Gastroesophageal sphincter (tissue), 4 donors: ENCODE results near the gene PHETA2. TPM values are rescaled to one million over a fixed set of nuclear protein-coding genes. Genes with fewer than 3 reads are reported as not detected.
A peak's percentile ranks its signal among the peaks of the same experiment; 100 is the strongest.

ENCODE experiments used
- ATAC-seq: fragments of 150-250 bp; one replicate; pipeline ENCODE4 v1.9.1; 2016; ENCODE audit warnings: mild to moderate bottlenecking, moderate library complexity
- H3K27ac ChIP-seq, 4 donors: fragments of 200-600 bp; sonication (generic) in 3 of 4; 1 replicate in 3 of 4; 2 replicates in 1 of 4; pipeline ENCODE4 v1.5.1; 2016 to 2019
- H3K27me3 ChIP-seq: fragments of 200-600 bp; sonication (generic); one replicate; pipeline ENCODE4 v1.5.1; 2019
- H3K36me3 ChIP-seq, 2 donors: fragments of 200-600 bp; sonication (generic); one replicate each; pipeline ENCODE4 v1.5.1; 2019; ENCODE audit warnings: control low read depth in 1 of 2
- H3K4me1 ChIP-seq, 3 donors: fragments of 200-600 bp; sonication (generic); 1 replicate in 2 of 3; 2 replicates in 1 of 3; pipeline ENCODE4 v1.5.1; 2016 to 2019; ENCODE audit warnings: control low read depth in 2 of 3
- H3K4me3 ChIP-seq, 2 donors: fragments of 200-600 bp; sonication (generic); one replicate each; pipeline ENCODE4 v1.5.1; 2019; ENCODE audit warnings: mild to moderate bottlenecking in 1 of 2, moderate library complexity in 1 of 2
- H3K9me3 ChIP-seq, 3 donors: fragments of 200-600 bp; sonication (generic); one replicate each; pipeline ENCODE4 v1.5.1; 2017 to 2019; ENCODE audit warnings: control low read depth in 2 of 3
- CTCF ChIP-seq, 4 experiments: fragments of 200-600 bp in 2 of 4; fragments of 450-650 bp in 2 of 4; sonication (generic) in 1 of 4; IDR thresholded peaks; one replicate each; pipeline ENCODE4 v1.5.1; 2017 to 2019; ENCODE audit warnings: antibody characterized with exemption in 4 of 4, mild to moderate bottlenecking in 2 of 4, moderate library complexity in 2 of 4
- EP300 ChIP-seq: sonication (generic); formaldehyde crosslinking; IDR thresholded peaks from one replicate; pipeline ENCODE4 v1.6.1; 2017; ENCODE audit warnings: antibody characterized with exemption, mild to moderate bottlenecking
- POLR2A ChIP-seq, 2 donors: fragments of 450-650 bp; IDR thresholded peaks; one replicate each; pipeline ENCODE4 v1.6.1; 2017; ENCODE audit warnings: antibody characterized with exemption in 2 of 2, mild to moderate bottlenecking in 2 of 2, moderate library complexity in 1 of 2
- POLR2AphosphoS5 ChIP-seq: sonication (generic); formaldehyde crosslinking; IDR thresholded peaks from one replicate; pipeline ENCODE4 v1.6.1; 2017; ENCODE audit warnings: antibody characterized with exemption
- WGBS, 2 donors: methylation state at CpG; one replicate each; pipeline ENCODE4 v1.1.5; 2018; ENCODE audit warnings: low coverage in 1 of 2; 5-methylcytosine and 5-hydroxymethylcytosine counted together
- total RNA-seq, 4 donors: library from RNA; depleted of rRNA; stranded (reverse); fragments of >200 nt; gene quantifications; one replicate each; pipeline ENCODE4 v1.1.0, GENCODE V29; 2016

Gene PHETA2
- total RNA-seq, 4 donors from 2014 or later: 19.1 to 32.1 (median 21.1) TPM

GRCh38 chr22:42073621-42074041, 417 bp upstream of the PHETA2 start:
- Histone ChIP-seq H3K27ac (peak overlapping the region; percentile 81 to 95 (median 94)), H3K4me1 (peaks cover 5 to 75% (median 26%) of the 10 kb centered on the region in 3 donors), H3K9me3 (no peaks in the 10 kb centered on the region), H3K4me3 (peak overlapping the region; percentile 65 to 83), H3K27me3 (no peaks in the 10 kb centered on the region), H3K36me3 (peaks cover 0 to 27% of the 10 kb centered on the region in 2 donors)
- TF ChIP-seq EP300 (no peak), POLR2A (IDR thresholded peaks at IDR 0.05) (no peak), POLR2AphosphoS5 (no peak), CTCF (IDR thresholded peaks at IDR 0.05) (no peak)
- ATAC-seq: no peak
- 67 to 96% methylated on average over 1 to 3 of the region's 14 CpGs for WGBS, 2 donors

GRCh38 chr22:42074846-42075676, 1.0 kb downstream of the PHETA2 start:
- peaks cover 0 to 27% of the 10 kb centered on the region in 2 donors for H3K36me3 ChIP-seq
- peak overlapping the region; percentile 81 to 95 (median 94) for H3K27ac ChIP-seq
- no peak for TF ChIP-seq POLR2AphosphoS5
- no peaks in the 10 kb centered on the region for H3K9me3 ChIP-seq
- peaks cover 5 to 66% (median 22%) of the 10 kb centered on the region in 3 donors for H3K4me1 ChIP-seq
- peak overlapping the region; percentile 65 to 83 for H3K4me3 ChIP-seq
- no peaks in the 10 kb centered on the region for H3K27me3 ChIP-seq
- ATAC-seq: no peak
- 0 to 51% methylated on average over 1 to 9 of the region's 9 CpGs for WGBS, 2 donors

- Histone ChIP-seq H3K4me3 (no peak overlapping the region), H3K36me3 (peaks cover 0 to 32% of the 10 kb centered on the region in 2 donors), H3K9me3 (no peaks in the 10 kb centered on the region), H3K27me3 (no peaks in the 10 kb centered on the region), H3K27ac (peak overlapping the region in 3 of 4 donors; percentile 93 to 99 (median 97)), H3K4me1 (peaks cover 5 to 68% (median 22%) of the 10 kb centered on the region in 3 donors)
- 81 to 86% methylated on average over 5 to 9 of the region's 20 CpGs for WGBS, 2 donors
- ATAC-seq: no peak
- TF ChIP-seq POLR2A (IDR thresholded peaks at IDR 0.05) (no peak), POLR2AphosphoS5 (no peak), CTCF (IDR thresholded peaks at IDR 0.05) (no peak), EP300 (no peak)
Measured at GRCh38 chr22:42076764-42077485, 2.9 kb downstream of the PHETA2 start.

DNA sequence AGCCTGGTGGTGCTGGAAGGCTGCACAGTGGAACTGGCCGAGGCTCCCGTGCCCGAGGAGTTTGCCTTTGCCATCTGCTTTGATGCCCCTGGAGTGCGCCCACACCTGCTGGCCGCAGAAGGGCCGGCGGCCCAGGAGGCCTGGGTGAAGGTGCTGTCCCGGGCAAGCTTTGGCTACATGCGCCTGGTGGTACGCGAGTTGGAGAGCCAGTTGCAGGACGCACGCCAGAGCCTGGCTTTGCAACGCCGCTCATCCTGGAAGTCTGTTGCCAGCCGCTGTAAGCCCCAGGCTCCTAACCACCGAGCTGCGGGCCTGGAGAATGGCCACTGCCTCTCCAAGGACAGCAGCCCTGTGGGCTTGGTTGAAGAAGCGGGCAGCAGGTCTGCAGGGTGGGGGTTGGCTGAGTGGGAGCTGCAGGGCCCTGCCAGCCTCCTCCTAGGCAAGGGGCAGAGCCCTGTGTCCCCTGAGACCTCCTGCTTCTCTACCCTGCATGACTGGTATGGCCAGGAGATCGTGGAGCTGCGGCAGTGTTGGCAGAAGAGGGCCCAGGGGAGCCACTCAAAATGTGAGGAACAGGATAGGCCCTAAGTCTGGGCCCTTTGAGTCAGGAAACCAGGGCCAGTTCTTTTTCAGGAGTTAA, 3.6 kb downstream of the PHETA2 start:
- no peak for TF ChIP-seq CTCF (IDR thresholded peaks at IDR 0.05)
- no peak for TF ChIP-seq POLR2A (IDR thresholded peaks at IDR 0.05)
- no peak for TF ChIP-seq POLR2AphosphoS5
- TF ChIP-seq EP300: no peak
- peaks cover 5 to 69% (median 22%) of the 10 kb centered on the region in 3 donors for H3K4me1 ChIP-seq
- WGBS, 2 donors: 92 to 96% methylated on average over 2 to 9 of the region's 21 CpGs
- H3K36me3 ChIP-seq: peaks cover 0 to 38% of the 10 kb centered on the region in 2 donors
- H3K9me3 ChIP-seq: no peaks in the 10 kb centered on the region
- H3K4me3 ChIP-seq: no peak overlapping the region
- peak overlapping the region; percentile 93 to 99 (median 98) for H3K27ac ChIP-seq
- ATAC-seq: no peak
- H3K27me3 ChIP-seq: no peaks in the 10 kb centered on the region
